HL-60 (cell line): ENCODE data around the gene CYTH1.

Experiments
- CTCF ChIP-seq: IDR thresholded peaks from one replicate; pipeline ENCODE4 v1.5.1; 2011; ENCODE audit warnings: low read length, control low read depth, inconsistent platforms; ENCODE audit not compliant: insufficient read depth
- POLR2AphosphoS5 ChIP-seq: IDR thresholded peaks from 2 replicates; pipeline ENCODE4 v1.6.1; 2012; ENCODE audit warnings: low read depth
- REST ChIP-seq: IDR thresholded peaks from 2 replicates; pipeline ENCODE4 v1.6.1; 2012; ENCODE audit warnings: low read depth; ENCODE audit not compliant: insufficient replicate concordance
- SPI1 ChIP-seq: IDR thresholded peaks from 2 replicates; pipeline ENCODE4 v1.6.1; 2012; ENCODE audit warnings: low read depth, mild to moderate bottlenecking, borderline replicate concordance

GRCh38 chr17:78672871-78673371 is 109.2 kb downstream of the CYTH1 start:
- TF ChIP-seq CTCF (no peak), POLR2AphosphoS5 (no peak), REST (no peak), SPI1 (no peak)
